GM12878 (cell line): Measurements from ENCODE around the gene DDX20. TPM values are rescaled to one million over a fixed set of nuclear protein-coding genes. Genes with fewer than 3 reads are reported as not detected.
A peak's percentile ranks its signal among the peaks of the same experiment; 100 is the strongest.

Experiments used
- ATF7 ChIP-seq: fragments of 450-650 bp; IDR thresholded peaks from 2 replicates; pipeline ENCODE4 v1.6.1; 2016; ENCODE audit warnings: low read depth, mild to moderate bottlenecking
- CREB1 ChIP-seq: IDR thresholded peaks from 2 replicates; pipeline ENCODE4 v1.6.1; 2012; ENCODE audit warnings: low read depth, mild to moderate bottlenecking, inconsistent platforms
- CTCF ChIP-seq, 3 experiments: IDR thresholded peaks in 2 of 3; conservative IDR thresholded peaks in 1 of 3; 2 replicates each; pipeline ENCODE4 v1.5.1; 2011; ENCODE audit warnings: low read depth in 3 of 3, low read length in 3 of 3, mild to moderate bottlenecking in 3 of 3, control low read depth in 2 of 3, moderate library complexity in 2 of 3, inconsistent platforms in 1 of 3, mixed read lengths in 1 of 3; ENCODE audit not compliant: control insufficient read depth in 2 of 3, insufficient read depth in 1 of 3; ENCODE audit errors: extremely low read depth in 1 of 3
- FOXM1 ChIP-seq: IDR thresholded peaks from 2 replicates; pipeline ENCODE4 v1.6.1; 2012; ENCODE audit warnings: low read depth, mild to moderate bottlenecking, inconsistent platforms, low read length, moderate library complexity
- IRF4 ChIP-seq: IDR thresholded peaks from 2 replicates; pipeline ENCODE4 v1.6.1; 2011; ENCODE audit warnings: low read depth, low read length
- MTA2 ChIP-seq: fragments of 450-650 bp; IDR thresholded peaks from 2 replicates; pipeline ENCODE4 v1.6.1; 2016; ENCODE audit warnings: low read depth, mild to moderate bottlenecking, moderate library complexity
- PAX5 ChIP-seq: IDR thresholded peaks from 2 replicates; pipeline ENCODE4 v1.6.1; 2011; ENCODE audit warnings: low read depth, low read length, borderline replicate concordance
- RAD21 ChIP-seq: IDR thresholded peaks from 2 replicates; pipeline ENCODE4 v1.6.1; 2011; ENCODE audit warnings: mild to moderate bottlenecking, low read depth, low read length, moderate library complexity; ENCODE audit not compliant: insufficient read depth
- RB1 ChIP-seq: fragments of 450-650 bp; formaldehyde crosslinking; IDR thresholded peaks from 2 replicates; pipeline ENCODE4 v1.6.1; 2017; ENCODE audit warnings: mild to moderate bottlenecking, borderline replicate concordance
- SMARCA5 ChIP-seq: fragments of 450-650 bp; IDR thresholded peaks from 2 replicates; pipeline ENCODE4 v1.6.1; 2017; ENCODE audit warnings: mild to moderate bottlenecking
- SMC3 ChIP-seq: IDR thresholded peaks from 2 replicates; pipeline ENCODE4 v1.6.1; 2011; ENCODE audit warnings: low read length, improper control_type of control experiment, borderline replicate concordance
- YY1 ChIP-seq: IDR thresholded peaks from 2 replicates; pipeline ENCODE4 v1.6.1; 2011; ENCODE audit warnings: low read depth, mild to moderate bottlenecking, low read length
- ZNF207 ChIP-seq: fragments of 450-650 bp; IDR thresholded peaks from 2 replicates; pipeline ENCODE4 v1.6.1; 2014; ENCODE audit warnings: antibody characterized with exemption, mild to moderate bottlenecking, borderline replicate concordance
- polyA plus RNA-seq, 11 experiments: library from polyadenylated mRNA; depleted of rRNA in 4 of 11; unstranded in 6 of 11; stranded (reverse) in 5 of 11; fragments of >200 nt; fragmentation: Nextera tagmentation in 4 of 11; fragmentation: Illumina TruSeq in 1 of 11; extraction: Ambion mirVana in 4 of 11; extraction: Trizol in 1 of 11; gene quantifications; 1 replicate in 1 of 11; 2 replicates in 10 of 11; pipeline versions ENCODE4 v1.2.1 to v1.2.3, GENCODE V29; 2011 to 2016; ENCODE audit warnings: inconsistent platforms in 2 of 11, missing spikeins in 2 of 11, low read depth in 1 of 11
- total RNA-seq, 4 experiments: library from RNA; depleted of rRNA in 3 of 4; stranded (reverse); fragments of >200 nt in 3 of 4; fragmentation: Illumina TruSeq in 1 of 4; extraction: Trizol in 1 of 4; gene quantifications; 2 replicates each; pipeline versions ENCODE4 v1.2.1 to v1.2.3, GENCODE V29; 2013 to 2021

Gene DDX20
- total and polyA plus RNA-seq, 10 of the 15 experiments (the other 5 are each of a cell fraction or from before 2014, with no cell fraction given) = 7.2 to 30.6 (median 25.1) TPM

DNA sequence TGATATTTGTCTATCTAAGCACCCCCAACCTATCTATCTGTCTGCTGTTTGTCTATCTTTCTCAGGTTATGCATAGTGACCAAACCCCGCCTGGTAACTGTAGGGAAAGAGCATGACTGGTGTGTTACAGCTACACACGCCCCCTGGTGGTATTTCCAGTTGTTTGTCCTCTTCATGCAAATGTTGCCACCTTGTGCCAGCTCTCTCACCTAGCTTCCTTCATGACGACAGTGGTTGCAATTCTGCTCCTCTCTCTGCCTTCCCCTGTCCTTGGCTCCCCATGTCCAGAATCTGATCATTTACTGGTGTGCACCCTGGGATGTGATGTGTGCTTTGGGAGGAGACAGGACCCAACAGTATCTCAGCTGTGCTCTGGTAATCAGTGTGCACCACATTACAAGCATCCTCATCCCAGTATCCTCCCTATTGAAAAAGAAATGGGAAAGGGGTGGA is 8.4 kb upstream of the DDX20 start (continued):
- TF ChIP-seq RAD21 = peak; percentile 62
- TF ChIP-seq ZNF207 = no peak
- TF ChIP-seq CTCF (IDR thresholded peaks at IDR 0.05 in 2 of 3, conservative IDR thresholded peaks at IDR 0.05 in 1 of 3; ENCODE audit: control insufficient read depth in 2 of 3, extremely low read depth in 1 of 3, insufficient read depth in 1 of 3, low read depth in 3 of 3, low read length in 3 of 3) = peak; percentile 63 to 88 (median 65)
- no peak for TF ChIP-seq PAX5
- TF ChIP-seq ATF7 = peak; percentile 40; the same call in 1 of the 2 replicates
- TF ChIP-seq MTA2 = no peak
- peak; percentile 52; the same call in 1 of the 2 replicates for TF ChIP-seq CREB1
- peak; percentile 25; the same call in 1 of the 2 replicates for TF ChIP-seq IRF4
- TF ChIP-seq SMC3 = peak; percentile 75
- peak; percentile 100 for TF ChIP-seq SMARCA5
- TF ChIP-seq FOXM1 = no peak
- peak; percentile 71; the same call in 1 of the 2 replicates for TF ChIP-seq YY1
- TF ChIP-seq RB1 = peak; percentile 63; the same call in 1 of the 2 replicates
